Suprapubic skin (tissue), 3 donors: ENCODE data around the gene KIF3B.

ENCODE experiments used
- CTCF ChIP-seq, 2 donors: fragments of 200-600 bp in 1 of 2; fragments of 450-650 bp in 1 of 2; sonication (generic) in 1 of 2; IDR thresholded peaks; one replicate each; pipeline ENCODE4 v1.5.1; 2016 to 2019; ENCODE audit warnings: antibody characterized with exemption in 2 of 2, mild to moderate bottlenecking in 1 of 2, moderate library complexity in 1 of 2
- POLR2A ChIP-seq, 2 donors: fragments of 450-650 bp; IDR thresholded peaks; one replicate each; pipeline ENCODE4 v1.6.1; 2017; ENCODE audit warnings: antibody characterized with exemption in 2 of 2, mild to moderate bottlenecking in 2 of 2, moderate library complexity in 2 of 2

GRCh38 chr20:32251470-32251869, 26.0 kb upstream of the KIF3B start:
- TF ChIP-seq POLR2A (IDR thresholded peaks at IDR 0.05), result no peak
- TF ChIP-seq CTCF (IDR thresholded peaks at IDR 0.05), result no peak
